HG03039 (cell line): ENCODE measurements around the gene FAM120AOS.

Experiments
- ATAC-seq: cut with Tn5 transposase; IDR thresholded peaks from one replicate; pipeline ENCODE4 v1.9.1; 2021; ENCODE audit warnings: mild to moderate bottlenecking, moderate library complexity; ENCODE audit not compliant: unreplicated experiment

FAM120AOS gene

GRCh38 chr9:93467462-93467861 lies 14.1 kb upstream of the FAM120AOS start:
- no peak for ATAC-seq

GRCh38 chr9:93467062-93467416 lies 13.7 kb upstream of the FAM120AOS start:
- ATAC-seq, result no peak

- no peak for ATAC-seq
These were observed 13.2 kb upstream of the FAM120AOS start for GRCh38 chr9:93466416-93467061.

- no peak for ATAC-seq
These were observed 12.5 kb upstream of the FAM120AOS start for GRCh38 chr9:93465855-93466254.

GRCh38 chr9:93464876-93465275 lies 11.5 kb upstream of the FAM120AOS start:
- ATAC-seq, result no peak

- no peak for ATAC-seq
These were observed 11.0 kb upstream of the FAM120AOS start for GRCh38 chr9:93464395-93464794.

GRCh38 chr9:93463638-93464248 lies 10.4 kb upstream of the FAM120AOS start:
- ATAC-seq, result no peak

- ATAC-seq, result no peak
These were observed 8.4 kb upstream of the FAM120AOS start for GRCh38 chr9:93461821-93462220.

- no peak for ATAC-seq
These were observed 8.0 kb upstream of the FAM120AOS start for GRCh38 chr9:93461414-93461743.

- ATAC-seq, result no peak
These were observed 7.5 kb upstream of the FAM120AOS start for GRCh38 chr9:93460689-93461413.

GRCh38 chr9:93459432-93459847 lies 6.1 kb upstream of the FAM120AOS start:
- no peak for ATAC-seq

- no peak for ATAC-seq
These were observed 5.3 kb upstream of the FAM120AOS start for GRCh38 chr9:93458712-93459111.

GRCh38 chr9:93457006-93457405 lies 3.6 kb upstream of the FAM120AOS start:
- no peak for ATAC-seq

GRCh38 chr9:93456504-93456903 lies 3.1 kb upstream of the FAM120AOS start:
- no peak for ATAC-seq

GRCh38 chr9:93456022-93456421 lies 2.6 kb upstream of the FAM120AOS start:
- ATAC-seq, result no peak

- ATAC-seq, result no peak
These were observed 703 bp downstream of the FAM120AOS start for GRCh38 chr9:93452710-93453046.

- ATAC-seq, result no peak
These were observed 1.3 kb downstream of the FAM120AOS start for GRCh38 chr9:93451849-93452709.

- peak; percentile 50 for ATAC-seq
These were observed 2.2 kb downstream of the FAM120AOS start, which contains the start of gene FAM120A for GRCh38 chr9:93450945-93451815. Gene FAM120A (plus strand): TSS chr9:93451685. CDS start chr9:93451916, 231 bp downstream.

GRCh38 chr9:93447655-93448054 lies 5.7 kb downstream of the FAM120AOS start:
- no peak for ATAC-seq

GRCh38 chr9:93446073-93446472 lies 7.3 kb downstream of the FAM120AOS start:
- no peak for ATAC-seq
